ENCODE measurements around the gene SRRM4.
"Not testable (repeated sequence)": the region's sequence is repeated elsewhere in the genome, so short reads cannot be mapped to it uniquely, and the experiment has no call there.

Gene SRRM4

GRCh38 chr12:119024356-119024755 is 43.0 kb downstream of the SRRM4 start:
- Mint-ChIP-seq H3K27ac (no peak overlapping the region), H3K27me3 (peaks cover 6% of the 10 kb centered on the region), H3K4me1 (ENCODE audit: low read depth) (no peaks in the 10 kb centered on the region), H3K36me3 (ENCODE audit: low read depth) (no peaks in the 10 kb centered on the region), H3K4me3 (no peak overlapping the region), H3K9me3 (peaks cover 5% of the 10 kb centered on the region)

GRCh38 chr12:119025786-119026185 is 44.4 kb downstream of the SRRM4 start:
- no peak overlapping the region for H3K4me3 Mint-ChIP-seq
- no peak overlapping the region for H3K27ac Mint-ChIP-seq
- H3K36me3 Mint-ChIP-seq (ENCODE audit: low read depth), result no peaks in the 10 kb centered on the region
- no peaks in the 10 kb centered on the region for H3K4me1 Mint-ChIP-seq (ENCODE audit: low read depth)
- H3K27me3 Mint-ChIP-seq, result no peaks in the 10 kb centered on the region
- no peaks in the 10 kb centered on the region for H3K9me3 Mint-ChIP-seq

- H3K27ac Mint-ChIP-seq; H3K4me3 Mint-ChIP-seq; H3K4me1 Mint-ChIP-seq (ENCODE audit: low read depth); H3K36me3 Mint-ChIP-seq (ENCODE audit: low read depth); H3K27me3 Mint-ChIP-seq; H3K9me3 Mint-ChIP-seq: not testable (repeated sequence)
These were observed 52.0 kb downstream of the SRRM4 start for GRCh38 chr12:119033332-119033731.

- Mint-ChIP-seq H3K27ac (no peak overlapping the region), H3K4me3 (no peak overlapping the region), H3K27me3 (no peaks in the 10 kb centered on the region), H3K9me3 (peaks cover 4% of the 10 kb centered on the region), H3K4me1 (ENCODE audit: low read depth) (no peaks in the 10 kb centered on the region), H3K36me3 (ENCODE audit: low read depth) (no peaks in the 10 kb centered on the region)
These were observed 55.8 kb downstream of the SRRM4 start for GRCh38 chr12:119036878-119037825.

GRCh38 chr12:119044094-119044493 is 62.8 kb downstream of the SRRM4 start:
- H3K27me3 Mint-ChIP-seq, result no peaks in the 10 kb centered on the region
- H3K27ac Mint-ChIP-seq, result no peak overlapping the region
- no peak overlapping the region for H3K4me3 Mint-ChIP-seq

GRCh38 chr12:119047641-119048040 is 66.3 kb downstream of the SRRM4 start:
- no peaks in the 10 kb centered on the region for H3K27me3 Mint-ChIP-seq
- peaks cover 14% of the 10 kb centered on the region for H3K9me3 Mint-ChIP-seq
- H3K4me3 Mint-ChIP-seq, result no peak overlapping the region
- no peaks in the 10 kb centered on the region for H3K4me1 Mint-ChIP-seq (ENCODE audit: low read depth)
- no peak overlapping the region for H3K27ac Mint-ChIP-seq
- no peaks in the 10 kb centered on the region for H3K36me3 Mint-ChIP-seq (ENCODE audit: low read depth)

More at GRCh38 chr12:119044094-119044493, 62.8 kb downstream of the SRRM4 start:
- H3K4me1 Mint-ChIP-seq (ENCODE audit: low read depth), result no peaks in the 10 kb centered on the region
- H3K9me3 Mint-ChIP-seq, result peaks cover 9% of the 10 kb centered on the region
- no peaks in the 10 kb centered on the region for H3K36me3 Mint-ChIP-seq (ENCODE audit: low read depth)

GRCh38 chr12:119050663-119051062 is 69.3 kb downstream of the SRRM4 start:
- H3K36me3 Mint-ChIP-seq (ENCODE audit: low read depth), result no peaks in the 10 kb centered on the region
- no peak overlapping the region for H3K4me3 Mint-ChIP-seq
- no peak overlapping the region for H3K27ac Mint-ChIP-seq
- peaks cover 17% of the 10 kb centered on the region for H3K9me3 Mint-ChIP-seq
- no peaks in the 10 kb centered on the region for H3K4me1 Mint-ChIP-seq (ENCODE audit: low read depth)
- H3K27me3 Mint-ChIP-seq, result no peaks in the 10 kb centered on the region

- Mint-ChIP-seq H3K36me3 (ENCODE audit: low read depth) (no peaks in the 10 kb centered on the region), H3K4me1 (ENCODE audit: low read depth) (no peaks in the 10 kb centered on the region), H3K27ac (no peak overlapping the region), H3K27me3 (no peaks in the 10 kb centered on the region), H3K4me3 (no peak overlapping the region), H3K9me3 (peaks cover 19% of the 10 kb centered on the region)
These were observed 70.1 kb downstream of the SRRM4 start for GRCh38 chr12:119051474-119051873.

- Mint-ChIP-seq H3K36me3 (ENCODE audit: low read depth) (no peaks in the 10 kb centered on the region), H3K27ac (no peak overlapping the region), H3K27me3 (no peaks in the 10 kb centered on the region), H3K4me3 (no peak overlapping the region), H3K4me1 (ENCODE audit: low read depth) (no peaks in the 10 kb centered on the region), H3K9me3 (peaks cover 21% of the 10 kb centered on the region)
These were observed 70.7 kb downstream of the SRRM4 start for GRCh38 chr12:119052001-119052400.

- Mint-ChIP-seq H3K4me1 (ENCODE audit: low read depth) (no peaks in the 10 kb centered on the region), H3K27me3 (no peaks in the 10 kb centered on the region), H3K9me3 (peaks cover 12% of the 10 kb centered on the region), H3K27ac (no peak overlapping the region), H3K4me3 (no peak overlapping the region), H3K36me3 (ENCODE audit: low read depth) (no peaks in the 10 kb centered on the region)
These were observed 74.6 kb downstream of the SRRM4 start for GRCh38 chr12:119055977-119056376.

GRCh38 chr12:119060847-119061796 is 79.8 kb downstream of the SRRM4 start:
- H3K9me3 Mint-ChIP-seq, result peaks cover 4% of the 10 kb centered on the region
- no peak overlapping the region for H3K27ac Mint-ChIP-seq
- H3K36me3 Mint-ChIP-seq (ENCODE audit: low read depth), result no peaks in the 10 kb centered on the region
- no peaks in the 10 kb centered on the region for H3K27me3 Mint-ChIP-seq
- no peak overlapping the region for H3K4me3 Mint-ChIP-seq
- no peaks in the 10 kb centered on the region for H3K4me1 Mint-ChIP-seq (ENCODE audit: low read depth)

- H3K9me3 Mint-ChIP-seq, result no peaks in the 10 kb centered on the region
- no peak overlapping the region for H3K4me3 Mint-ChIP-seq
- H3K27ac Mint-ChIP-seq, result no peak overlapping the region
- H3K4me1 Mint-ChIP-seq (ENCODE audit: low read depth), result no peaks in the 10 kb centered on the region
- H3K27me3 Mint-ChIP-seq, result peaks cover 4% of the 10 kb centered on the region
- no peaks in the 10 kb centered on the region for H3K36me3 Mint-ChIP-seq (ENCODE audit: low read depth)
These were observed 87.0 kb downstream of the SRRM4 start for GRCh38 chr12:119068129-119068856.

- no peaks in the 10 kb centered on the region for H3K4me1 Mint-ChIP-seq (ENCODE audit: low read depth)
- H3K4me3 Mint-ChIP-seq, result no peak overlapping the region
- H3K27ac Mint-ChIP-seq, result no peak overlapping the region
- H3K9me3 Mint-ChIP-seq, result no peaks in the 10 kb centered on the region
- H3K27me3 Mint-ChIP-seq, result peaks cover 4% of the 10 kb centered on the region
- H3K36me3 Mint-ChIP-seq (ENCODE audit: low read depth), result no peaks in the 10 kb centered on the region
These were observed 87.9 kb downstream of the SRRM4 start for GRCh38 chr12:119069147-119069642.

- H3K4me1 Mint-ChIP-seq (ENCODE audit: low read depth), result no peaks in the 10 kb centered on the region
- no peak overlapping the region for H3K27ac Mint-ChIP-seq
- H3K9me3 Mint-ChIP-seq, result no peaks in the 10 kb centered on the region
- H3K36me3 Mint-ChIP-seq (ENCODE audit: low read depth), result no peaks in the 10 kb centered on the region
- H3K4me3 Mint-ChIP-seq, result no peak overlapping the region
- peaks cover 4% of the 10 kb centered on the region for H3K27me3 Mint-ChIP-seq
These were observed 89.8 kb downstream of the SRRM4 start for GRCh38 chr12:119071176-119071575.

Data from stimulated activated naive CD8-positive, alpha-beta T cell treated with anti-CD3 and anti-CD28 coated beads, Interleukin-15, Interleukin-2, amounts not matched to agents 100 ng/mL and 50 ng/mL, for 24 hours (primary cell).